Adrenal gland (tissue), 12 donors: Measurements from ENCODE around the gene NUCKS1. TPM values are rescaled to one million over a fixed set of nuclear protein-coding genes. Genes with fewer than 3 reads are reported as not detected.

ENCODE experiments used
- DNase-seq, 7 donors: peaks; one replicate each; pipeline ENCODE4 v3.0.0-alpha.2; 2019 to 2020
- H3K27ac ChIP-seq, 5 donors: fragments of 200-600 bp; sonication (generic) in 4 of 5; 1 replicate in 3 of 5; 2 replicates in 2 of 5; pipeline versions ENCODE4 v1.5.1 to v1.8.0; 2016 to 2020; ENCODE audit warnings: mild to moderate bottlenecking in 1 of 5
- H3K27me3 ChIP-seq: fragments of 200-600 bp; 2 replicates; pipeline ENCODE4 v1.8.0; 2021
- H3K36me3 ChIP-seq, 2 donors: fragments of 200-600 bp; replicated peaks in 1 of 2; 1 replicate in 1 of 2; 2 replicates in 1 of 2; pipeline versions ENCODE4 v1.5.1 to v1.8.0; 2018 to 2022
- H3K4me1 ChIP-seq, 2 donors: fragments of 200-600 bp; replicated peaks in 1 of 2; 1 replicate in 1 of 2; 2 replicates in 1 of 2; pipeline versions ENCODE4 v1.5.1 to v1.8.0; 2018 to 2021
- H3K4me3 ChIP-seq, 4 donors: fragments of 200-600 bp; sonication (generic) in 3 of 4; one replicate each; pipeline ENCODE4 v1.5.1; 2016 to 2018
- H3K9me3 ChIP-seq, 3 donors: fragments of 200-600 bp; sonication (generic) in 1 of 3; replicated peaks in 1 of 3; 1 replicate in 2 of 3; 2 replicates in 1 of 3; pipeline versions ENCODE4 v1.5.1 to v1.8.0; 2016 to 2021
- POLR2A ChIP-seq, 2 donors: fragments of 450-650 bp; IDR thresholded peaks; one replicate each; pipeline ENCODE4 v1.6.1; 2017; ENCODE audit warnings: antibody characterized with exemption in 2 of 2, mild to moderate bottlenecking in 2 of 2, moderate library complexity in 1 of 2
- WGBS, 4 donors: extraction: QIAGEN DNeasy Blood & Tissue Kit in 2 of 4; methylation state at CpG; one replicate each; pipeline versions ENCODE4 v1.1.5 to v1.1.7; 2013 to 2017; 5-methylcytosine and 5-hydroxymethylcytosine counted together
- intact Hi-C, 2 donors: fragments of 100-400 bp; cut with DNase I; formaldehyde crosslinking; loops; one replicate each; pipeline versions ENCODE4 v1.14.1 to v1.15.0; 2022 to 2023
- polyA plus RNA-seq, 3 donors: library from polyadenylated mRNA; stranded (reverse); fragments of 200-250 nt in 2 of 3; fragments of 350-450 nt in 1 of 3; fragmentation: Illumina TruSeq in 1 of 3; extraction: RNeasy Lipid Tissue Mini Kit (QIAGEN cat#74804) in 1 of 3; gene quantifications; one replicate each; pipeline ENCODE4 v1.2.3, GENCODE V29; 2013 to 2014
- total RNA-seq, 9 donors: library from RNA; depleted of rRNA in 4 of 9; stranded (reverse); fragments of >200 nt in 4 of 9; fragments of 120-200 nt in 1 of 9; fragmentation: NEBNext Ultra II Directional in 1 of 9; extraction: Animal tissue kit (Norgen Biotek cat#: 25700) in 1 of 9; gene quantifications; one replicate each; pipeline versions ENCODE4 v1.1.0 to v1.2.4, GENCODE V29; 2013 to 2023
- TF ChIP-seq, protein P1 (sequence below), 6 experiments: fragments of 450-650 bp in 4 of 6; fragments of 200-600 bp in 2 of 6; sonication (generic) in 1 of 6; IDR thresholded peaks; 1 replicate in 5 of 6; 2 replicates in 1 of 6; pipeline versions ENCODE4 v1.5.1 to v1.8.0; 2016 to 2021; ENCODE audit warnings: antibody characterized with exemption in 6 of 6, mild to moderate bottlenecking in 2 of 6, moderate library complexity in 1 of 6
- donor health status: healthy with polysubstance abuse.
- donor health status: Bipolar disorder and iron deficiency.
- donor health status: DM: yes; HTN: yes; CAD: no.
- donor health status: DM: no; HTN: no; CAD: no.
- donor health status: DM: no; HTN: no; CAD: no.
- donor health status: DM: yes; HTN: yes; CAD: no.

Gene NUCKS1
- total and polyA plus RNA-seq, 12 donors, result 33.1 to 161 (median 122) TPM

DNA sequence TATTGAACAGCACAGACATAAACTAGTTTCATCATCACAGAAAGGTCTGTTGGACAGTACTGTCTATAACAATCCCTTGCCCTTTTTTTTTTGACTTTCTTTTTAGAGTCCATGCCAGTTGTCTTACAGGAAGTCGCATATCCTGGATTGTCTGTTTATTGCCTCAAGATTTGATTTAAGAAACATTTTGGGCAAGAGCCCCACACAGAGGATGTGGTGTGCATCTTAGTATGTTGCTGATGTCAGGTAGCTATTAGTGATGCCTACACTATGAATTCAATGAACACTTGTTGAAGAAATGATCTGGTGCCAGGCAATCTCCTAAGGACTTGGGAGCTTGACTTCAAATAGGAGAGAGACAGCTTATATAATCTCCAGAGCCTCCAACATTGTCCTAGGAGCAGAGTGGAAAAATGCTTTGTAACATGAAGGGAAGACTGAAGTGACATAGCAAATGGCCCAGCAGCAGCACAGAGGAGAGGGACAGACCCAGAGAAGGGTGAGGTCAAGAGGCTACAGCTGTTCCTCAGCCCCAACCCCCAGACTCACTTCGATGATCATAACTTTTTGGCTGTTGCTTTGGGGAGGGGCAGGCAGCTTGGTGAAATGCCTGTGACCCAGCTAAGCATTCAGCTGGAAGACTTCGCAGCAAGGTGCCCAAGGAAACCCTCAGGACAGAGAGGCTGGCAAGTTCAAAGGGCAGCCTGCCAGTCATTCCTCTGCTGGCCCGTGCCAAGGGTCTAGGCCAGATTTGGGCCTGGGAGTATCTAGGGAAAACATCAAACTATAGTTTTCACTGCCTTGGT lies 32.8 kb upstream of the NUCKS1 start:
- Histone ChIP-seq H3K27me3 (no peaks in the 10 kb centered on the region), H3K4me1 (no peaks in the 10 kb centered on the region), H3K36me3 (no peaks in the 10 kb centered on the region), H3K4me3 (no peak overlapping the region), H3K27ac (no peak overlapping the region), H3K9me3 (no peaks in the 10 kb centered on the region)
- DNase-seq, result no peak
- TF ChIP-seq, protein P1, sequence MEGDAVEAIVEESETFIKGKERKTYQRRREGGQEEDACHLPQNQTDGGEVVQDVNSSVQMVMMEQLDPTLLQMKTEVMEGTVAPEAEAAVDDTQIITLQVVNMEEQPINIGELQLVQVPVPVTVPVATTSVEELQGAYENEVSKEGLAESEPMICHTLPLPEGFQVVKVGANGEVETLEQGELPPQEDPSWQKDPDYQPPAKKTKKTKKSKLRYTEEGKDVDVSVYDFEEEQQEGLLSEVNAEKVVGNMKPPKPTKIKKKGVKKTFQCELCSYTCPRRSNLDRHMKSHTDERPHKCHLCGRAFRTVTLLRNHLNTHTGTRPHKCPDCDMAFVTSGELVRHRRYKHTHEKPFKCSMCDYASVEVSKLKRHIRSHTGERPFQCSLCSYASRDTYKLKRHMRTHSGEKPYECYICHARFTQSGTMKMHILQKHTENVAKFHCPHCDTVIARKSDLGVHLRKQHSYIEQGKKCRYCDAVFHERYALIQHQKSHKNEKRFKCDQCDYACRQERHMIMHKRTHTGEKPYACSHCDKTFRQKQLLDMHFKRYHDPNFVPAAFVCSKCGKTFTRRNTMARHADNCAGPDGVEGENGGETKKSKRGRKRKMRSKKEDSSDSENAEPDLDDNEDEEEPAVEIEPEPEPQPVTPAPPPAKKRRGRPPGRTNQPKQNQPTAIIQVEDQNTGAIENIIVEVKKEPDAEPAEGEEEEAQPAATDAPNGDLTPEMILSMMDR (IDR thresholded peaks at IDR 0.05), result no peak
- TF ChIP-seq POLR2A (IDR thresholded peaks at IDR 0.05), result no peak
- WGBS, 4 donors, result 63 to 79% (median 69%) methylated on average over 3 to 4 of the region's 4 CpGs
- intact Hi-C loops, result no loop called here

DNA sequence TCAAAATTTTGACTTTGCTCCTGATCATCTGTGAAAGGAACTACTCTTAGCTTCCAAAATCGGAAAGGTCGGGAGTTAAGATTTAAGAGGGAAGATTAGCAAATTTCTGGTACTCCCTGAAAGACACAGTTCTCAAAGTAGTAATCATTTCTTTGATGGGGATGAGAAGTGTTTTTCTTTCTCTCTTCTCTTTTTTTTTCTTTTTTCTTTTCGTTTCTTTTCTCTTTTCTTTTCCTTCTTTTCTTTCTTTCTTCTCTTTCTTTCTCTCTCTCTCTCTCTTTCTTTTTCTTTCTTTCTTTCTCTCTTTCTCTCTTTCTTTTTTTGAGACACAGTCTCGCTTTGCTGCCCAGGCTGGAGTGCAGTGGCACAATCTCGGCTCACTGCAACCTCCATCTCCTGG lies 30.4 kb upstream of the NUCKS1 start:
- Histone ChIP-seq H3K27me3 (no peaks in the 10 kb centered on the region), H3K36me3 (no peaks in the 10 kb centered on the region), H3K4me1 (peaks cover 0 to 7% of the 10 kb centered on the region in 2 donors), H3K9me3 (no peaks in the 10 kb centered on the region), H3K27ac (no peak overlapping the region), H3K4me3 (no peak overlapping the region)
- 87 to 89% (median 88%) methylated on average over 5 of the region's 5 CpGs for WGBS, 4 donors
- intact Hi-C loops, result no loop called here
- TF ChIP-seq, protein P1 (IDR thresholded peaks at IDR 0.05), result no peak
- TF ChIP-seq POLR2A (IDR thresholded peaks at IDR 0.05), result no peak
- no peak for DNase-seq

DNA sequence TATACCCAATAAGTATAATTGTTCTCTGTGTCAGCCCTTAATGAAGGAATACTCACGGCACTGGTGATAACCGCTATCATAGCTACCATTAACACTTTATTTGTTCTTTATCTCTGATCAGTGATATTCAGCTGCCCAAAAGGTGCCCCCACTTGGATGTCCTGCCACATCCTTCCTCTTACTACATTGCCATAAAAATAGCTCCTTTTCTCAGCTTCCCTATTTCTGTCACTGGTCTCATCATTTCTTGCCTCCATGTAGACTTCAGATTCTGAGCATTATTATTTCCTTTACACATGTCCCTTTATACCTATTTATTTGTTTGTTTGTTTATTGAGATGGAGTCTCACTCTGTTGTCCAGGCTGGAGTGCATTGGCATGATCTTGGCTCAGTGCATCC lies 28.0 kb upstream of the NUCKS1 start:
- peaks cover 0 to 11% of the 10 kb centered on the region in 2 donors for H3K4me1 ChIP-seq
- H3K36me3 ChIP-seq, result no peaks in the 10 kb centered on the region
- H3K27me3 ChIP-seq, result no peaks in the 10 kb centered on the region
- no peak for TF ChIP-seq POLR2A (IDR thresholded peaks at IDR 0.05)
- TF ChIP-seq, protein P1 (IDR thresholded peaks at IDR 0.05), result no peak
- DNase-seq, result no peak
- no peaks in the 10 kb centered on the region for H3K9me3 ChIP-seq
- no peak overlapping the region for H3K4me3 ChIP-seq
- no peak overlapping the region for H3K27ac ChIP-seq
- intact Hi-C loops, result no loop called here
- WGBS, 4 donors, result 73 to 85% (median 78%) methylated on average over 2 of the region's 2 CpGs

DNA sequence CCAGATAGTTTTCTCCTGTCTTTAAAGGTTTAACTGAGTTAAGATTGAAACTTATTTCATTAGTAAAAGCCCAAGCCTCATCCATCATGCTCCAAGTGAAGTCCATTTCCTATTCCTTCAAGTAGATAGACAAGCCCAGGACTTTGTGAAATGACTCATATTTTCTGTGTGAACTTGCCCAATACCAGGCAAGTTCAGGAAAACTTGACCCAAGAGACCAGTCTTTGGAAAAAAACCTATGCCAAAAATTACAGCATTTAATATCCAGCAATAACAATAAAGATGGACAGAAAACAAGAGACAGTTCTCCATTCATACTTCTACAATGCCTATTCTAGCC lies 25.7 kb upstream of the NUCKS1 start:
- peak in 3 of 7 donors; percentile 25 to 48 (median 32) for DNase-seq
- Histone ChIP-seq H3K4me1 (peaks cover 0 to 11% of the 10 kb centered on the region in 2 donors), H3K4me3 (peak overlapping the region in 2 of 4 donors; percentile 39 to 87), H3K27ac (peak overlapping the region in 2 of 5 donors; percentile 36 to 75), H3K36me3 (peaks cover 0 to 2% of the 10 kb centered on the region in 2 donors), H3K9me3 (no peaks in the 10 kb centered on the region), H3K27me3 (no peaks in the 10 kb centered on the region)
- intact Hi-C loops, result no loop called here
- no peak for TF ChIP-seq POLR2A (IDR thresholded peaks at IDR 0.05)
- TF ChIP-seq, protein P1 (IDR thresholded peaks at IDR 0.05), result no peak
